Neural cell (in vitro differentiated cells): ENCODE data around the gene CCDC149. TPM values are rescaled to one million over a fixed set of nuclear protein-coding genes. Genes with fewer than 3 reads are reported as not detected.
A peak's percentile ranks its signal among the peaks of the same experiment; 100 is the strongest.

ENCODE experiments used
- H2AFZ ChIP-seq: fragments of 200-600, 300-800 bp; sonication (generic), shearing (Covaris generic); 2 replicates; pipeline ENCODE4 v1.6.0; 2014; ENCODE audit warnings: low read depth, mild to moderate bottlenecking, antibody characterized with exemption, low read length, moderate library complexity
- H3F3A ChIP-seq: fragments of 200-600 bp; shearing (Covaris generic); 2 replicates; pipeline ENCODE4 v1.6.1; 2016; ENCODE audit warnings: mild to moderate bottlenecking, moderate library complexity, mixed read lengths, antibody characterized with exemption, low read length; ENCODE audit not compliant: insufficient read depth, poor library complexity, severe bottlenecking
- H3K27ac ChIP-seq: fragments of 200-600, 300-800 bp; sonication (generic), shearing (Covaris generic); 2 replicates; pipeline ENCODE4 v1.5.1; 2014; ENCODE audit warnings: mild to moderate bottlenecking, low read length, moderate library complexity
- H3K27me3 ChIP-seq: fragments of 300-800, 200-600 bp; sonication (generic), shearing (Covaris generic); 2 replicates; pipeline ENCODE4 v1.6.0; 2014; ENCODE audit warnings: mild to moderate bottlenecking, low read depth, low read length, moderate library complexity; ENCODE audit not compliant: insufficient read depth
- H3K36me3 ChIP-seq: fragments of 300-800, 200-600 bp; sonication (generic), shearing (Covaris generic); 2 replicates; pipeline ENCODE4 v1.5.1; 2014; ENCODE audit warnings: mild to moderate bottlenecking, antibody characterized with exemption, low read length, moderate library complexity; ENCODE audit not compliant: insufficient read depth
- H3K4me2 ChIP-seq: fragments of 300-800, 200-600 bp; sonication (generic), shearing (Covaris generic); 2 replicates; pipeline ENCODE4 v1.6.0; 2014; ENCODE audit warnings: mild to moderate bottlenecking, low read length
- H3K4me3 ChIP-seq: fragments of 300-800, 200-600 bp; sonication (generic), shearing (Covaris generic); 2 replicates; pipeline ENCODE4 v1.5.1; 2014; ENCODE audit warnings: mild to moderate bottlenecking, low read length, moderate library complexity
- H3K79me2 ChIP-seq: fragments of 200-600 bp; shearing (Covaris generic); replicated peaks from 2 replicates; pipeline ENCODE4 v1.6.0; 2014; ENCODE audit warnings: mild to moderate bottlenecking, low read length, moderate library complexity; ENCODE audit not compliant: insufficient read depth
- H3K9ac ChIP-seq: fragments of 300-800, 200-600 bp; sonication (generic), shearing (Covaris generic); 2 replicates; pipeline ENCODE4 v1.6.1; 2016; ENCODE audit warnings: mild to moderate bottlenecking, low read length, mixed read lengths
- H3K9me2 ChIP-seq: fragments of 200-600 bp; shearing (Covaris generic); 2 replicates; pipeline ENCODE4 v1.6.1; 2016; ENCODE audit warnings: mild to moderate bottlenecking, low read length, mixed read lengths; ENCODE audit not compliant: insufficient read depth
- H3K9me3 ChIP-seq: fragments of 200-600, 300-800 bp; sonication (generic), shearing (Covaris generic); 2 replicates; pipeline ENCODE4 v1.6.1; 2016; ENCODE audit warnings: mild to moderate bottlenecking, mixed run types, low read length, moderate library complexity, mixed read lengths
- H4K20me1 ChIP-seq: fragments of 200-600 bp; shearing (Covaris generic); 2 replicates; pipeline ENCODE4 v1.6.1; 2016; ENCODE audit warnings: mild to moderate bottlenecking, mixed run types; ENCODE audit not compliant: insufficient read depth
- EP300 ChIP-seq: fragments of 450-650 bp; conservative IDR thresholded peaks from 2 replicates; pipeline ENCODE4 v1.6.1; 2014; ENCODE audit warnings: antibody characterized with exemption, mild to moderate bottlenecking, moderate library complexity; ENCODE audit not compliant: poor library complexity, severe bottlenecking
- EZH2 ChIP-seq: fragments of 200-600, 300-800 bp; shearing (Covaris generic), sonication (generic); IDR thresholded peaks from 2 replicates; pipeline ENCODE4 v1.6.1; 2014; ENCODE audit warnings: antibody characterized with exemption, low read length, borderline replicate concordance, mild to moderate bottlenecking; ENCODE audit not compliant: insufficient read depth, poor library complexity, severe bottlenecking
- MXI1 ChIP-seq: fragments of 450-650 bp; conservative IDR thresholded peaks from 2 replicates; pipeline ENCODE4 v1.6.1; 2014; ENCODE audit warnings: antibody characterized with exemption, mild to moderate bottlenecking; ENCODE audit not compliant: poor library complexity, severe bottlenecking
- POLR2AphosphoS5 ChIP-seq: IDR thresholded peaks from 2 replicates; pipeline ENCODE4 v1.6.1; 2012
- RAD21 ChIP-seq: fragments of 450-650 bp; conservative IDR thresholded peaks from 2 replicates; pipeline ENCODE4 v1.6.1; 2014; ENCODE audit warnings: antibody characterized with exemption, mild to moderate bottlenecking, moderate library complexity
- SMC3 ChIP-seq: fragments of 450-650 bp; conservative IDR thresholded peaks from 2 replicates; pipeline ENCODE4 v1.6.1; 2014; ENCODE audit warnings: antibody characterized with exemption, mild to moderate bottlenecking, moderate library complexity; ENCODE audit not compliant: poor library complexity
- TAF1 ChIP-seq: IDR thresholded peaks from 2 replicates; pipeline ENCODE4 v1.6.1; 2012; ENCODE audit warnings: low read depth
- polyA plus RNA-seq: library from polyadenylated mRNA; depleted of rRNA; stranded (reverse); fragments of >200 nt; gene quantifications from 2 replicates; pipeline ENCODE4 v1.2.3, GENCODE V29; 2014
- TF ChIP-seq, protein P1 (sequence below): IDR thresholded peaks from 2 replicates; pipeline ENCODE4 v1.6.1; 2012; ENCODE audit warnings: borderline replicate concordance
- TF ChIP-seq, protein P2 (sequence below): fragments of 450-650 bp; IDR thresholded peaks from 2 replicates; pipeline ENCODE4 v1.5.1; 2014; ENCODE audit warnings: antibody characterized with exemption, mild to moderate bottlenecking, moderate library complexity; ENCODE audit not compliant: poor library complexity, severe bottlenecking

The CCDC149 gene
- polyA plus RNA-seq, 1 donor from 2014 or later: 6.6 TPM

DNA sequence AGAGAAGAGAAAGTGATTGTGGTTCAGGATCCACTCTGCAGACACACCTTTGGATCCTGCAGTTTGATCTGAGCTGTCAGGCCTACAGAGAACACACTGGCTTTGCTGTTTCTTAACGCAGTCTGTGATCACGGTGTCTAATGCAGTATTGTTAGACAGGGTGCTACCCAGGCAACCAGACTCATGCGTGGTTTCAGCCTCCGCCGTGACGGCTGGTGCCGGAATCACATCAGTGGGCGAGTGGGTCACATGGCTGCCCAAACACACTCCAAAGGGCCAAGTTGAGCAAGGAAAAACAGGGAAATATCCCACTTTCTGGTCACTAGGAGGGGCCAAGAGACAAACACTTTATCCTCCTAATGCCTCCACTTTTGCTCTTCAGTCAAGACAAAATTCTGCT, 27.5 kb downstream of the CCDC149 start:
- no peak overlapping the region for H3K9ac ChIP-seq

DNA sequence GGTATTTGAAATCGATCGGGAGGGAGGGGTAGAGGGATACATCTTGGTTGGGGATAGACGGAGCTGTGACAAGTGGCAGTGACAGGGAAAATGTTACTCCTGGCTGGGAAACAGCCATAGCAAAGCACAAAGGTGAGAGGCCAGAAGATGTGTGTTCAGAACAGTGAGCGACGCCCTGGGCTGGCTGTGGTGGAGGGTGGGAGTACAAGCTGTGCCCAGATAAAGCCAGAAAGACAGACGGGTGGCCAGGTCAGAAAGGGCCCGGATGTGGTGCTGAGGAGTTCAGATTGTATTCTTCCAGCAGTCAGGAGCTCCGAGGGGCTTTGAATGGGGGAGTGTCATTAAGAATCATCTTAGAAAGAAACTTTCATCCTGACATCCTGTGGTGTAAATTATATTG, 27.9 kb downstream of the CCDC149 start:
- no peak overlapping the region for H3K4me3 ChIP-seq
- no peaks in the 10 kb centered on the region for H4K20me1 ChIP-seq
- H3K4me2 ChIP-seq: no peak overlapping the region
- no peaks in the 10 kb centered on the region for H3K27me3 ChIP-seq
- no peaks in the 10 kb centered on the region for H3K9me2 ChIP-seq
- no peaks in the 10 kb centered on the region for H3K79me2 ChIP-seq
- no peak overlapping the region for H3K27ac ChIP-seq
- no peaks in the 10 kb centered on the region for H3K9me3 ChIP-seq
- no peak overlapping the region for H3K9ac ChIP-seq
- H3F3A ChIP-seq: no peaks in the 10 kb centered on the region
- TF ChIP-seq, protein P1, sequence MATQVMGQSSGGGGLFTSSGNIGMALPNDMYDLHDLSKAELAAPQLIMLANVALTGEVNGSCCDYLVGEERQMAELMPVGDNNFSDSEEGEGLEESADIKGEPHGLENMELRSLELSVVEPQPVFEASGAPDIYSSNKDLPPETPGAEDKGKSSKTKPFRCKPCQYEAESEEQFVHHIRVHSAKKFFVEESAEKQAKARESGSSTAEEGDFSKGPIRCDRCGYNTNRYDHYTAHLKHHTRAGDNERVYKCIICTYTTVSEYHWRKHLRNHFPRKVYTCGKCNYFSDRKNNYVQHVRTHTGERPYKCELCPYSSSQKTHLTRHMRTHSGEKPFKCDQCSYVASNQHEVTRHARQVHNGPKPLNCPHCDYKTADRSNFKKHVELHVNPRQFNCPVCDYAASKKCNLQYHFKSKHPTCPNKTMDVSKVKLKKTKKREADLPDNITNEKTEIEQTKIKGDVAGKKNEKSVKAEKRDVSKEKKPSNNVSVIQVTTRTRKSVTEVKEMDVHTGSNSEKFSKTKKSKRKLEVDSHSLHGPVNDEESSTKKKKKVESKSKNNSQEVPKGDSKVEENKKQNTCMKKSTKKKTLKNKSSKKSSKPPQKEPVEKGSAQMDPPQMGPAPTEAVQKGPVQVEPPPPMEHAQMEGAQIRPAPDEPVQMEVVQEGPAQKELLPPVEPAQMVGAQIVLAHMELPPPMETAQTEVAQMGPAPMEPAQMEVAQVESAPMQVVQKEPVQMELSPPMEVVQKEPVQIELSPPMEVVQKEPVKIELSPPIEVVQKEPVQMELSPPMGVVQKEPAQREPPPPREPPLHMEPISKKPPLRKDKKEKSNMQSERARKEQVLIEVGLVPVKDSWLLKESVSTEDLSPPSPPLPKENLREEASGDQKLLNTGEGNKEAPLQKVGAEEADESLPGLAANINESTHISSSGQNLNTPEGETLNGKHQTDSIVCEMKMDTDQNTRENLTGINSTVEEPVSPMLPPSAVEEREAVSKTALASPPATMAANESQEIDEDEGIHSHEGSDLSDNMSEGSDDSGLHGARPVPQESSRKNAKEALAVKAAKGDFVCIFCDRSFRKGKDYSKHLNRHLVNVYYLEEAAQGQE: no peak
- no peak for TF ChIP-seq MXI1
- TF ChIP-seq EP300: no peak
- TF ChIP-seq RAD21: no peak
- no peak for TF ChIP-seq EZH2
- TF ChIP-seq POLR2AphosphoS5: no peak
- no peak for TF ChIP-seq TAF1
- no peak for TF ChIP-seq SMC3
- TF ChIP-seq, protein P2, sequence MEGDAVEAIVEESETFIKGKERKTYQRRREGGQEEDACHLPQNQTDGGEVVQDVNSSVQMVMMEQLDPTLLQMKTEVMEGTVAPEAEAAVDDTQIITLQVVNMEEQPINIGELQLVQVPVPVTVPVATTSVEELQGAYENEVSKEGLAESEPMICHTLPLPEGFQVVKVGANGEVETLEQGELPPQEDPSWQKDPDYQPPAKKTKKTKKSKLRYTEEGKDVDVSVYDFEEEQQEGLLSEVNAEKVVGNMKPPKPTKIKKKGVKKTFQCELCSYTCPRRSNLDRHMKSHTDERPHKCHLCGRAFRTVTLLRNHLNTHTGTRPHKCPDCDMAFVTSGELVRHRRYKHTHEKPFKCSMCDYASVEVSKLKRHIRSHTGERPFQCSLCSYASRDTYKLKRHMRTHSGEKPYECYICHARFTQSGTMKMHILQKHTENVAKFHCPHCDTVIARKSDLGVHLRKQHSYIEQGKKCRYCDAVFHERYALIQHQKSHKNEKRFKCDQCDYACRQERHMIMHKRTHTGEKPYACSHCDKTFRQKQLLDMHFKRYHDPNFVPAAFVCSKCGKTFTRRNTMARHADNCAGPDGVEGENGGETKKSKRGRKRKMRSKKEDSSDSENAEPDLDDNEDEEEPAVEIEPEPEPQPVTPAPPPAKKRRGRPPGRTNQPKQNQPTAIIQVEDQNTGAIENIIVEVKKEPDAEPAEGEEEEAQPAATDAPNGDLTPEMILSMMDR: no peak
- H3K36me3 ChIP-seq: no peaks in the 10 kb centered on the region
- H2AFZ ChIP-seq: no peak overlapping the region

More for the DNA sequence above, 27.5 kb downstream of the CCDC149 start:
- H2AFZ ChIP-seq: no peak overlapping the region
- H3K36me3 ChIP-seq: no peaks in the 10 kb centered on the region
- H3K4me2 ChIP-seq: no peak overlapping the region
- no peaks in the 10 kb centered on the region for H4K20me1 ChIP-seq
- no peaks in the 10 kb centered on the region for H3F3A ChIP-seq
- no peak for TF ChIP-seq SMC3
- no peak for TF ChIP-seq MXI1
- no peak for TF ChIP-seq TAF1
- TF ChIP-seq, protein P2: no peak
- no peak for TF ChIP-seq EZH2
- TF ChIP-seq RAD21: no peak
- peak; percentile 35 for TF ChIP-seq EP300
- peak; percentile 49 for TF ChIP-seq POLR2AphosphoS5
- H3K79me2 ChIP-seq: no peaks in the 10 kb centered on the region
- no peak overlapping the region for H3K27ac ChIP-seq
- no peaks in the 10 kb centered on the region for H3K9me3 ChIP-seq
- H3K4me3 ChIP-seq: no peak overlapping the region
- no peaks in the 10 kb centered on the region for H3K9me2 ChIP-seq
- no peaks in the 10 kb centered on the region for H3K27me3 ChIP-seq
